ENCODE data around the gene XPO1. TPM values are rescaled to one million over a fixed set of nuclear protein-coding genes. Genes with fewer than 3 reads are reported as not detected.
"Not testable (repeated sequence)": the region's sequence is repeated elsewhere in the genome, so short reads cannot be mapped to it uniquely, and the experiment has no call there.

The XPO1 gene
- total RNA-seq, 1 experiment from 2014 or later, result 247 TPM

- H3K4me3 ChIP-seq (ENCODE audit: low read depth, low read length, poor library complexity, severe bottlenecking), result no peak overlapping the region
- ChIA-PET CTCF (no interaction called here), POLR2A (ENCODE audit: low non-redundant PET) (no interaction called here)
- peaks cover 9% of the 10 kb centered on the region for H3K4me1 ChIP-seq (ENCODE audit: insufficient read depth, low read length, poor library complexity, severe bottlenecking)
- no peaks in the 10 kb centered on the region for H3K36me3 ChIP-seq (ENCODE audit: insufficient read depth, low read length, poor library complexity, severe bottlenecking)
- H3K27ac ChIP-seq (ENCODE audit: low read depth, low read length, poor library complexity, severe bottlenecking), result no peak overlapping the region
- no peak for TF ChIP-seq CTCF (conservative IDR thresholded peaks at IDR 0.05; ENCODE audit: low read depth, low read length)
- TF ChIP-seq EZH2 (IDR thresholded peaks at IDR 0.05; ENCODE audit: borderline replicate concordance, low read depth, low read length, poor library complexity, severe bottlenecking), result no peak
- intact Hi-C loops (cut with micrococcal nuclease; ENCODE audit: unreplicated experiment), result no loop called here
- peak; percentile 27 for DNase-seq (ENCODE audit: low spot score)
- H3K9me3 ChIP-seq (ENCODE audit: low read depth, low read length, poor library complexity, severe bottlenecking), result no peaks in the 10 kb centered on the region
- no peaks in the 10 kb centered on the region for H3K27me3 ChIP-seq (replicated peaks; ENCODE audit: insufficient read depth, low read depth, low read length, poor library complexity)
- no TSS peak for BruUV-seq (replicated peaks)
Measured at GRCh38 chr2:61460163-61460562, 78.0 kb downstream of the XPO1 start.

GRCh38 chr2:61456746-61457420, 81.3 kb downstream of the XPO1 start:
- no peak for TF ChIP-seq CTCF (conservative IDR thresholded peaks at IDR 0.05; ENCODE audit: low read depth, low read length)
- TF ChIP-seq EZH2 (IDR thresholded peaks at IDR 0.05; ENCODE audit: borderline replicate concordance, low read depth, low read length, poor library complexity, severe bottlenecking), result no peak
- no peaks in the 10 kb centered on the region for H3K27me3 ChIP-seq (replicated peaks; ENCODE audit: insufficient read depth, low read depth, low read length, poor library complexity)
- no peaks in the 10 kb centered on the region for H3K4me1 ChIP-seq (ENCODE audit: insufficient read depth, low read length, poor library complexity, severe bottlenecking)
- no peaks in the 10 kb centered on the region for H3K9me3 ChIP-seq (ENCODE audit: low read depth, low read length, poor library complexity, severe bottlenecking)
- ChIA-PET CTCF (no interaction called here), POLR2A (ENCODE audit: low non-redundant PET) (interaction anchor here (0.6 kb wide), 1 partner anchor 83 kb away, joined by 5 read pairs; no protein-coding TSS in a partner anchor)
- no TSS peak for BruUV-seq (replicated peaks)
- H3K4me3 ChIP-seq (ENCODE audit: low read depth, low read length, poor library complexity, severe bottlenecking), result no peak overlapping the region
- intact Hi-C loops (cut with micrococcal nuclease; ENCODE audit: unreplicated experiment), result no loop called here
- no peak overlapping the region for H3K27ac ChIP-seq (ENCODE audit: low read depth, low read length, poor library complexity, severe bottlenecking)
- no peak for DNase-seq (ENCODE audit: low spot score)
- H3K36me3 ChIP-seq (ENCODE audit: insufficient read depth, low read length, poor library complexity, severe bottlenecking), result no peaks in the 10 kb centered on the region

- no peak overlapping the region for H3K4me3 ChIP-seq (ENCODE audit: low read depth, low read length, poor library complexity, severe bottlenecking)
- H3K27me3 ChIP-seq (replicated peaks; ENCODE audit: insufficient read depth, low read depth, low read length, poor library complexity), result no peaks in the 10 kb centered on the region
- no peaks in the 10 kb centered on the region for H3K4me1 ChIP-seq (ENCODE audit: insufficient read depth, low read length, poor library complexity, severe bottlenecking)
- intact Hi-C loops (cut with micrococcal nuclease; ENCODE audit: unreplicated experiment), result no loop called here
- ChIA-PET POLR2A (ENCODE audit: low non-redundant PET) (no interaction called here), CTCF (no interaction called here)
- no peak for TF ChIP-seq EZH2 (IDR thresholded peaks at IDR 0.05; ENCODE audit: borderline replicate concordance, low read depth, low read length, poor library complexity, severe bottlenecking)
- no peak for TF ChIP-seq CTCF (conservative IDR thresholded peaks at IDR 0.05; ENCODE audit: low read depth, low read length)
- no peaks in the 10 kb centered on the region for H3K36me3 ChIP-seq (ENCODE audit: insufficient read depth, low read length, poor library complexity, severe bottlenecking)
- no peak for DNase-seq (ENCODE audit: low spot score)
- H3K9me3 ChIP-seq (ENCODE audit: low read depth, low read length, poor library complexity, severe bottlenecking), result no peaks in the 10 kb centered on the region
- BruUV-seq (replicated peaks), result no TSS peak
- H3K27ac ChIP-seq (ENCODE audit: low read depth, low read length, poor library complexity, severe bottlenecking), result no peak overlapping the region
Measured at GRCh38 chr2:61456070-61456745, 81.9 kb downstream of the XPO1 start.

- H3K4me3 ChIP-seq (ENCODE audit: low read depth, low read length, poor library complexity, severe bottlenecking); H3K9me3 ChIP-seq (ENCODE audit: low read depth, low read length, poor library complexity, severe bottlenecking); H3K27me3 ChIP-seq (replicated peaks; ENCODE audit: insufficient read depth, low read depth, low read length, poor library complexity); H3K36me3 ChIP-seq (ENCODE audit: insufficient read depth, low read length, poor library complexity, severe bottlenecking); DNase-seq (ENCODE audit: low spot score); CTCF ChIA-PET; H3K27ac ChIP-seq (ENCODE audit: low read depth, low read length, poor library complexity, severe bottlenecking); POLR2A ChIA-PET (ENCODE audit: low non-redundant PET); BruUV-seq (replicated peaks); H3K4me1 ChIP-seq (ENCODE audit: insufficient read depth, low read length, poor library complexity, severe bottlenecking); intact Hi-C loops (cut with micrococcal nuclease; ENCODE audit: unreplicated experiment): not testable (repeated sequence)
Measured at GRCh38 chr2:61454972-61455371, 83.2 kb downstream of the XPO1 start.
